ENCODE results near the gene DIO3.

- TF ChIP-seq, protein P1, sequence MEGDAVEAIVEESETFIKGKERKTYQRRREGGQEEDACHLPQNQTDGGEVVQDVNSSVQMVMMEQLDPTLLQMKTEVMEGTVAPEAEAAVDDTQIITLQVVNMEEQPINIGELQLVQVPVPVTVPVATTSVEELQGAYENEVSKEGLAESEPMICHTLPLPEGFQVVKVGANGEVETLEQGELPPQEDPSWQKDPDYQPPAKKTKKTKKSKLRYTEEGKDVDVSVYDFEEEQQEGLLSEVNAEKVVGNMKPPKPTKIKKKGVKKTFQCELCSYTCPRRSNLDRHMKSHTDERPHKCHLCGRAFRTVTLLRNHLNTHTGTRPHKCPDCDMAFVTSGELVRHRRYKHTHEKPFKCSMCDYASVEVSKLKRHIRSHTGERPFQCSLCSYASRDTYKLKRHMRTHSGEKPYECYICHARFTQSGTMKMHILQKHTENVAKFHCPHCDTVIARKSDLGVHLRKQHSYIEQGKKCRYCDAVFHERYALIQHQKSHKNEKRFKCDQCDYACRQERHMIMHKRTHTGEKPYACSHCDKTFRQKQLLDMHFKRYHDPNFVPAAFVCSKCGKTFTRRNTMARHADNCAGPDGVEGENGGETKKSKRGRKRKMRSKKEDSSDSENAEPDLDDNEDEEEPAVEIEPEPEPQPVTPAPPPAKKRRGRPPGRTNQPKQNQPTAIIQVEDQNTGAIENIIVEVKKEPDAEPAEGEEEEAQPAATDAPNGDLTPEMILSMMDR (conservative IDR thresholded peaks at IDR 0.05; ENCODE audit: low read length), result no peak
- TF ChIP-seq EZH2phosphoT487 (IDR thresholded peaks at IDR 0.05; ENCODE audit: borderline replicate concordance, low read depth, low read length), result no peak
Observed at GRCh38 chr14:101520621-101521472, 40.4 kb upstream of the DIO3 start.
